HepG2 (cell line): Measurements from ENCODE around the gene MXRA7. TPM values are rescaled to one million over a fixed set of nuclear protein-coding genes. Genes with fewer than 3 reads are reported as not detected.

Source experiments
- CBX2 ChIP-seq, 2 experiments: fragments of 200-600 bp in 1 of 2; sonication (generic); formaldehyde crosslinking in 1 of 2; IDR thresholded peaks; 2 replicates each; pipeline versions ENCODE4 v1.7.0 to v1.8.1; 2018 to 2022; ENCODE audit warnings: low read depth in 2 of 2, low read length in 1 of 2, mild to moderate bottlenecking in 1 of 2, missing genetic modification reagents in 1 of 2
- ERF ChIP-seq: IDR thresholded peaks from 2 replicates; pipeline ENCODE4 v1.6.1; 2018; ENCODE audit warnings: missing biosample characterization, missing genetic modification reagents
- ESRRA ChIP-seq: sonication (generic); formaldehyde crosslinking; IDR thresholded peaks from 2 replicates; pipeline ENCODE4 v1.5.1; 2020; ENCODE audit warnings: mild to moderate bottlenecking, low read depth, missing genetic modification reagents
- FOSL2 ChIP-seq: sonication (generic); formaldehyde crosslinking; IDR thresholded peaks from 2 replicates; pipeline ENCODE4 v1.4.0; 2020; ENCODE audit warnings: missing genetic modification reagents
- MAFK ChIP-seq, 2 experiments: IDR thresholded peaks in 1 of 2; conservative IDR thresholded peaks in 1 of 2; 2 replicates each; pipeline ENCODE4 v1.6.1; 2011; ENCODE audit warnings: improper control_type of control experiment in 2 of 2, low read length in 2 of 2
- NCOA2 ChIP-seq: sonication (generic); formaldehyde crosslinking; IDR thresholded peaks from 2 replicates; pipeline ENCODE4 v1.8.0; 2022; ENCODE audit warnings: inconsistent platforms
- NFIB ChIP-seq: sonication (generic); formaldehyde crosslinking; IDR thresholded peaks from 2 replicates; pipeline ENCODE4 v1.9.0; 2021; ENCODE audit warnings: missing genetic modification reagents, mild to moderate bottlenecking, borderline replicate concordance
- PITX1 ChIP-seq: sonication (generic); formaldehyde crosslinking; IDR thresholded peaks from 2 replicates; pipeline ENCODE4 v1.5.1; 2020; ENCODE audit warnings: mild to moderate bottlenecking, missing genetic modification reagents
- RCOR2 ChIP-seq: IDR thresholded peaks from 2 replicates; pipeline ENCODE4 v1.6.1; 2016; ENCODE audit warnings: missing biosample characterization, missing genetic modification reagents
- SIX1 ChIP-seq: sonication (generic); formaldehyde crosslinking; IDR thresholded peaks from 2 replicates; pipeline ENCODE4 v1.4.0; 2020; ENCODE audit warnings: missing genetic modification reagents, borderline replicate concordance
- SRY ChIP-seq: sonication (generic); formaldehyde crosslinking; IDR thresholded peaks from 2 replicates; pipeline ENCODE4 v1.8.0; 2022; ENCODE audit warnings: mild to moderate bottlenecking, missing genetic modification reagents
- ZKSCAN8 ChIP-seq: IDR thresholded peaks from 2 replicates; pipeline ENCODE4 v1.6.1; 2016; ENCODE audit warnings: borderline replicate concordance, missing genetic modification reagents, missing compliant biosample characterization
- ZMYM4 ChIP-seq: sonication (generic); formaldehyde crosslinking; IDR thresholded peaks from 2 replicates; pipeline ENCODE4 v1.8.1; 2023; ENCODE audit warnings: mild to moderate bottlenecking, missing genetic modification reagents
- ZNF207 ChIP-seq: fragments of 450-650 bp; IDR thresholded peaks from 2 replicates; pipeline ENCODE4 v1.6.1; 2016; ENCODE audit warnings: antibody characterized with exemption, borderline replicate concordance
- ZNF230 ChIP-seq: sonication (generic); formaldehyde crosslinking; IDR thresholded peaks from 2 replicates; pipeline ENCODE4 v1.4.0; 2020; ENCODE audit warnings: mild to moderate bottlenecking, missing genetic modification reagents
- ZNF547 ChIP-seq: sonication (generic); formaldehyde crosslinking; IDR thresholded peaks from 2 replicates; pipeline ENCODE4 v1.5.1; 2020; ENCODE audit warnings: mild to moderate bottlenecking, missing genetic modification reagents
- ZNF552 ChIP-seq: sonication (generic); formaldehyde crosslinking; IDR thresholded peaks from 2 replicates; pipeline ENCODE4 v1.9.0; 2022; ENCODE audit warnings: missing genetic modification reagents, mild to moderate bottlenecking, borderline replicate concordance
- ZSCAN9 ChIP-seq: IDR thresholded peaks from 2 replicates; pipeline ENCODE4 v1.6.1; 2016; ENCODE audit warnings: borderline replicate concordance
- polyA plus RNA-seq, 8 experiments: library from polyadenylated mRNA; depleted of rRNA in 3 of 8; stranded (reverse) in 7 of 8; unstranded in 1 of 8; fragments of >200 nt; fragmentation: Illumina TruSeq in 4 of 8; extraction: Trizol in 4 of 8; gene quantifications; 2 replicates each; pipeline versions ENCODE4 v1.2.1 to v1.2.3, GENCODE V29; 2011 to 2016; ENCODE audit warnings: low read depth in 4 of 8, missing spikeins in 1 of 8, mixed read lengths in 1 of 8; ENCODE audit not compliant: insufficient read depth in 1 of 8
- total RNA-seq, 5 experiments: library from RNA; depleted of rRNA; stranded (reverse); fragments of >200 nt; fragmentation: Illumina TruSeq; extraction: Trizol; gene quantifications; 2 replicates each; pipeline ENCODE4 v1.2.3, GENCODE V29; 2016; ENCODE audit warnings: low read depth in 1 of 5
- TF ChIP-seq, protein P1 (sequence below): IDR thresholded peaks from 2 replicates; pipeline ENCODE4 v1.6.1; 2016; ENCODE audit warnings: low read depth
- TF ChIP-seq, protein P2 (sequence below): sonication (generic); formaldehyde crosslinking; IDR thresholded peaks from 2 replicates; pipeline ENCODE4 v1.4.0; 2020; ENCODE audit warnings: missing genetic modification reagents, borderline replicate concordance
- TF ChIP-seq, protein P3 (sequence below): sonication (generic); formaldehyde crosslinking; IDR thresholded peaks from 2 replicates; pipeline ENCODE4 v1.4.0; 2020; ENCODE audit warnings: missing genetic modification reagents
- TF ChIP-seq, protein P4 (sequence below): sonication (generic); formaldehyde crosslinking; IDR thresholded peaks from 2 replicates; pipeline ENCODE4 v1.4.0; 2020; ENCODE audit warnings: missing genetic modification reagents

MXRA7 gene
- total and polyA plus RNA-seq, 2 of the 13 experiments (the other 11 are each of a cell fraction or from before 2014, with no cell fraction given) = 44.8 to 112 TPM

DNA sequence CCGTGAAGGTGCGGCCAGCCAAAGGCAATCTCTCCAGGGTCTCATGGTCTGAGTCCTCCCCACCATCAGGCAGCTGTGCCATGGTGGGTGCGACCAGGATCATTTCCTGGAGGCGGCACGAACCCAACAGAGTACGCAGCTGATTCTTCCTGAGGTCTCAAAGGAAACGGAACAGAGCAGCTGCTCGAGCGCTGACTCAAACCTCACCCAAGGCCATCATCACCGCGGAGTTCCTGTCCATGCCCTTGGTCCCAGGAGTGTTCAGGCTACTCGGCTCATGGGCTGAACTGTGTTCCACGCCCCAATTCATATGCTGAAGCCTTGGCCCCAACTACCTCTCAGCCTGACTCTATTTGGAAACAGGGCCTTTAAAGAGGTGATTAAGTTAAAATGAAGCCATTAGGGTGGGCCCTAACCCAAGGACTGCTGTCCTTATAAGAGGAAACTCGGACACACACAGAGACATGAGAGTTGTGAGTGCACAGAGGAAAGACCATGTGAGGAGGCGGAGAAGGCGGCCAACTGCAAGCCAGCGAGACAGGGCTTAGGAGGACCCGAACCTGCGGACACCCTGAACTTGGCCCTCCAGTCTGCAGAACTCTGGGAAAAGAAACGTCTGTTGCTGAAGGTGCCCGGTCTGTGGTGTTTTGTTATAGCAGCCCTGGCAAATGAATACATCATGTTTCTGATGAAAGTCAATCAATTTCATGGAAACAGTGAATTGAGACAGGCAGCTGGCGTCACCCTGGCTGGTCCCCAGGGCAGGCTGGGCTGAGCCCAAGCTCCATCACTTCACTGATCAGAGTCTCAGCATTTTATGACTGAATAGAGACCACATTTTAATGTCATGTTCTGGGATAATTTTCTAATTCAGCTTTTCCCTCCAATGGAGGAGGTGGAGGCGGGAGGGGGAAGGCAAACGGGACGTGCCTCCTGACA lies 13.7 kb downstream of the MXRA7 start (continued):
- TF ChIP-seq ZNF547 (CRISPR knock-in tag) (peak; percentile 51; the same call in 1 of the 2 replicates), RCOR2 (peak; percentile 82), ESRRA (CRISPR knock-in tag) (0 out of 2 replicates have a peak, but pooled peaks have one; percentile 29), SRY (CRISPR knock-in tag) (0 out of 2 replicates have a peak, but pooled peaks have one; percentile 31), MAFK (conservative IDR thresholded peaks at IDR 0.05 in 1 of 2, IDR thresholded peaks at IDR 0.05 in 1 of 2; ENCODE audit: low read length in 2 of 2) (no peak), ZNF552 (CRISPR knock-in tag) (no peak), PITX1 (CRISPR knock-in tag) (peak; percentile 58; the same call in 1 of the 2 replicates), SIX1 (CRISPR knock-in tag) (peak; percentile 22; the same call in 1 of the 2 replicates), ZMYM4 (CRISPR knock-in tag) (no peak), ZSCAN9 (CRISPR knock-in tag) (0 out of 2 replicates have a peak, but pooled peaks have one; percentile 74), ZNF230 (no peak), ZNF207 (no peak), NCOA2 (CRISPR knock-in tag) (peak; percentile 70), ZKSCAN8 (CRISPR knock-in tag) (peak; percentile 47; the same call in 1 of the 2 replicates), ERF (CRISPR knock-in tag) (0 out of 2 replicates have a peak, but pooled peaks have one; percentile 69), CBX2 (IDR thresholded peaks at IDR 0.05; ENCODE audit: low read depth, low read length) (no peak), CBX2 (CRISPR knock-in tag; IDR thresholded peaks at IDR 0.05; ENCODE audit: low read depth) (no peak), NFIB (no peak), FOSL2 (CRISPR knock-in tag) (peak; percentile 89)
- TF ChIP-seq, protein P1, sequence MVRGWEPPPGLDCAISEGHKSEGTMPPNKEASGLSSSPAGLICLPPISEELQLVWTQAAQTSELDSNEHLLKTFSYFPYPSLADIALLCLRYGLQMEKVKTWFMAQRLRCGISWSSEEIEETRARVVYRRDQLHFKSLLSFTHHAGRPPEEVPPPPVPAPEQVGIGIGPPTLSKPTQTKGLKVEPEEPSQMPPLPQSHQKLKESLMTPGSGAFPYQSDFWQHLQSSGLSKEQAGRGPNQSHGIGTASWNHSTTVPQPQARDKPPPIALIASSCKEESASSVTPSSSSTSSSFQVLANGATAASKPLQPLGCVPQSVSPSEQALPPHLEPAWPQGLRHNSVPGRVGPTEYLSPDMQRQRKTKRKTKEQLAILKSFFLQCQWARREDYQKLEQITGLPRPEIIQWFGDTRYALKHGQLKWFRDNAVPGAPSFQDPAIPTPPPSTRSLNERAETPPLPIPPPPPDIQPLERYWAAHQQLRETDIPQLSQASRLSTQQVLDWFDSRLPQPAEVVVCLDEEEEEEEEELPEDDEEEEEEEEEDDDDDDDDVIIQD (CRISPR knock-in tag) = peak; percentile 77; the same call in 1 of the 2 replicates
- TF ChIP-seq, protein P2, sequence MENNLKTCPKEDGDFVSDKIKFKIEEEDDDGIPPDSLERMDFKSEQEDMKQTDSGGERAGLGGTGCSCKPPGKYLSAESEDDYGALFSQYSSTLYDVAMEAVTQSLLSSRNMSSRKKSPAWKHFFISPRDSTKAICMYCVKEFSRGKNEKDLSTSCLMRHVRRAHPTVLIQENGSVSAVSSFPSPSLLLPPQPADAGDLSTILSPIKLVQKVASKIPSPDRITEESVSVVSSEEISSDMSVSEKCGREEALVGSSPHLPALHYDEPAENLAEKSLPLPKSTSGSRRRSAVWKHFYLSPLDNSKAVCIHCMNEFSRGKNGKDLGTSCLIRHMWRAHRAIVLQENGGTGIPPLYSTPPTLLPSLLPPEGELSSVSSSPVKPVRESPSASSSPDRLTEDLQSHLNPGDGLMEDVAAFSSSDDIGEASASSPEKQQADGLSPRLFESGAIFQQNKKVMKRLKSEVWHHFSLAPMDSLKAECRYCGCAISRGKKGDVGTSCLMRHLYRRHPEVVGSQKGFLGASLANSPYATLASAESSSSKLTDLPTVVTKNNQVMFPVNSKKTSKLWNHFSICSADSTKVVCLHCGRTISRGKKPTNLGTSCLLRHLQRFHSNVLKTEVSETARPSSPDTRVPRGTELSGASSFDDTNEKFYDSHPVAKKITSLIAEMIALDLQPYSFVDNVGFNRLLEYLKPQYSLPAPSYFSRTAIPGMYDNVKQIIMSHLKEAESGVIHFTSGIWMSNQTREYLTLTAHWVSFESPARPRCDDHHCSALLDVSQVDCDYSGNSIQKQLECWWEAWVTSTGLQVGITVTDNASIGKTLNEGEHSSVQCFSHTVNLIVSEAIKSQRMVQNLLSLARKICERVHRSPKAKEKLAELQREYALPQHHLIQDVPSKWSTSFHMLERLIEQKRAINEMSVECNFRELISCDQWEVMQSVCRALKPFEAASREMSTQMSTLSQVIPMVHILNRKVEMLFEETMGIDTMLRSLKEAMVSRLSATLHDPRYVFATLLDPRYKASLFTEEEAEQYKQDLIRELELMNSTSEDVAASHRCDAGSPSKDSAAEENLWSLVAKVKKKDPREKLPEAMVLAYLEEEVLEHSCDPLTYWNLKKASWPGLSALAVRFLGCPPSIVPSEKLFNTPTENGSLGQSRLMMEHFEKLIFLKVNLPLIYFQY (CRISPR knock-in tag) = peak; percentile 88; the same call in 1 of the 2 replicates
- TF ChIP-seq, protein P3, sequence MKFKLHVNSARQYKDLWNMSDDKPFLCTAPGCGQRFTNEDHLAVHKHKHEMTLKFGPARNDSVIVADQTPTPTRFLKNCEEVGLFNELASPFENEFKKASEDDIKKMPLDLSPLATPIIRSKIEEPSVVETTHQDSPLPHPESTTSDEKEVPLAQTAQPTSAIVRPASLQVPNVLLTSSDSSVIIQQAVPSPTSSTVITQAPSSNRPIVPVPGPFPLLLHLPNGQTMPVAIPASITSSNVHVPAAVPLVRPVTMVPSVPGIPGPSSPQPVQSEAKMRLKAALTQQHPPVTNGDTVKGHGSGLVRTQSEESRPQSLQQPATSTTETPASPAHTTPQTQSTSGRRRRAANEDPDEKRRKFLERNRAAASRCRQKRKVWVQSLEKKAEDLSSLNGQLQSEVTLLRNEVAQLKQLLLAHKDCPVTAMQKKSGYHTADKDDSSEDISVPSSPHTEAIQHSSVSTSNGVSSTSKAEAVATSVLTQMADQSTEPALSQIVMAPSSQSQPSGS (CRISPR knock-in tag) = 0 out of 2 replicates have a peak, but pooled peaks have one; percentile 16
- TF ChIP-seq, protein P4, sequence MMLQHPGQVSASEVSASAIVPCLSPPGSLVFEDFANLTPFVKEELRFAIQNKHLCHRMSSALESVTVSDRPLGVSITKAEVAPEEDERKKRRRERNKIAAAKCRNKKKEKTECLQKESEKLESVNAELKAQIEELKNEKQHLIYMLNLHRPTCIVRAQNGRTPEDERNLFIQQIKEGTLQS (CRISPR knock-in tag) = peak; percentile 51; the same call in 1 of the 2 replicates
